B cell (primary cell): ENCODE measurements around the gene ITPRIP.

Experiments
- EZH2 ChIP-seq: IDR thresholded peaks from 2 replicates; pipeline ENCODE4 v1.6.1; 2012; ENCODE audit warnings: borderline replicate concordance, low read depth, mild to moderate bottlenecking, moderate library complexity, low read length; ENCODE audit not compliant: insufficient read depth, poor library complexity, severe bottlenecking
- TF ChIP-seq, protein P1 (sequence below): fragments of 200-600 bp; IDR thresholded peaks from one replicate; pipeline ENCODE4 v1.8.0; 2022; ENCODE audit warnings: antibody characterized with exemption, mild to moderate bottlenecking

DNA sequence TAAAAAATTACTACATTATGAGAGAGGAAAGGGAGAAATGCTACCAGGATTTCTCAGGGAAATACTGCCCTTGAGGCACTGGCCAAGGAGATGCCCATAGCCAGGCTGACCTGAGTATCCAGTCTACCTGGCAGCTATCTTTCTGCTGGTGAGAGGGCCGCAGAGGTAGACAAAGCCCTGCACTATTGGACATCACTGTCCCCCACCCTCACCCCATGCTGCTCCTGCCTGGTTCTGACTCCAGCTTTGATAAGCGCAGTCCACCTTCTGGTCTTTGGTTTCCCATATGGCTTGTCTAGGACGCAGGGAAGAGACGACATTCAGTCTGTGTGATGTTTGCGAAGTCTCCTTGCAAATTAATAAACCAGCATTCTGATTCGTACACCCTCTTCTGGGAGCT, 3.7 kb downstream of the ITPRIP start:
- TF ChIP-seq, protein P1, sequence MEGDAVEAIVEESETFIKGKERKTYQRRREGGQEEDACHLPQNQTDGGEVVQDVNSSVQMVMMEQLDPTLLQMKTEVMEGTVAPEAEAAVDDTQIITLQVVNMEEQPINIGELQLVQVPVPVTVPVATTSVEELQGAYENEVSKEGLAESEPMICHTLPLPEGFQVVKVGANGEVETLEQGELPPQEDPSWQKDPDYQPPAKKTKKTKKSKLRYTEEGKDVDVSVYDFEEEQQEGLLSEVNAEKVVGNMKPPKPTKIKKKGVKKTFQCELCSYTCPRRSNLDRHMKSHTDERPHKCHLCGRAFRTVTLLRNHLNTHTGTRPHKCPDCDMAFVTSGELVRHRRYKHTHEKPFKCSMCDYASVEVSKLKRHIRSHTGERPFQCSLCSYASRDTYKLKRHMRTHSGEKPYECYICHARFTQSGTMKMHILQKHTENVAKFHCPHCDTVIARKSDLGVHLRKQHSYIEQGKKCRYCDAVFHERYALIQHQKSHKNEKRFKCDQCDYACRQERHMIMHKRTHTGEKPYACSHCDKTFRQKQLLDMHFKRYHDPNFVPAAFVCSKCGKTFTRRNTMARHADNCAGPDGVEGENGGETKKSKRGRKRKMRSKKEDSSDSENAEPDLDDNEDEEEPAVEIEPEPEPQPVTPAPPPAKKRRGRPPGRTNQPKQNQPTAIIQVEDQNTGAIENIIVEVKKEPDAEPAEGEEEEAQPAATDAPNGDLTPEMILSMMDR = no peak
- no peak for TF ChIP-seq EZH2
